Measurements from ENCODE around the gene DDX54. TPM values are rescaled to one million over a fixed set of nuclear protein-coding genes. Genes with fewer than 3 reads are reported as not detected.

DDX54 gene
- total RNA-seq, 2 donors from 2014 or later = 68.1 to 69.0 TPM

DNA sequence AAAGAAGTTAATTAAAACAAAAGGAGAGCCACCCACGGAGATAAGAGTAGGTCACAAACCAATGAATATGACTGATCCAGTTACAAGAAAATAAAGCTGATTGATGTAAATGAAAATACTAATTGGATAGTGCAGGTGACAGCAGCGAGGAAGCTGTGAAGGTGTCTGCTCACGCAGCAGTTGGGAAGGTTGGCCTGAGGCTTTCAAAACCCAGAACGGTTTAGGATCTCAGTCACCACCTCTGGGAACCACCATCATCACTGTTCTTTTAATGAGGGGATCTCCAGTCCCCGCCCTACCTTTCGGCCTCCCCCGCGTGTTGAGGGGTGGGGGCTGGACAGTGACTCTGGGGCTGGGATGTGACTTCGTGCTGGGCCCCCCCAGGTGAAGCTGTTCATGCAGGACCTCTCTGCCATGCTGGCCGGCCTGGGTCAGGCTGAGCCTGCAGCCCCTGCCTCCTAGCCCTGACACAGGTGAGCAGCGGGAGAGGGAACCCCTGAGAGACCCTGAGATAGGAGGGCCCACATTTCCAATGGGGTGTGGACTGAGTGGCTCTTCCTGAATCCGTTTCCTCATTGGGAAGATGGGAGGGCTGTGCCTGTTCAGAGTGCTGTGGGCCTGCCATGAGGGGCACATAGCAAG, 27.9 kb downstream of the DDX54 start:
- H3K27me3 ChIP-seq (ENCODE audit: control insufficient read depth, insufficient read depth, low read length, poor library complexity, severe bottlenecking) = peaks cover 38% of the 10 kb centered on the region
- WGBS, 2 experiments (ENCODE audit: insufficient coverage in 1 of 2, insufficient read length in 1 of 2) = 95 to 96% methylated on average over 6 to 12 of the region's 12 CpGs
- H3K4me3 Mint-ChIP-seq = no peak overlapping the region
- DNase-seq = no peak
- H3K4me3 ChIP-seq (ENCODE audit: low read length) = no peak overlapping the region
- H3K4me1 ChIP-seq (ENCODE audit: control insufficient read depth, insufficient read depth, low read length) = no peaks in the 10 kb centered on the region
- peaks cover 31% of the 10 kb centered on the region for H3K36me3 ChIP-seq (ENCODE audit: control insufficient read depth, insufficient read depth, low read length)
- no peaks in the 10 kb centered on the region for H3K9me3 ChIP-seq (ENCODE audit: control insufficient read depth, low read length)
- H3K27me3 Mint-ChIP-seq (ENCODE audit: insufficient read depth) = peaks cover 41% of the 10 kb centered on the region
- no peak overlapping the region for H3K9ac ChIP-seq (ENCODE audit: extremely low read depth, low read length, poor library complexity, severe bottlenecking)
- no peak overlapping the region for H3K27ac ChIP-seq (ENCODE audit: low read depth, low read length)
- no peak overlapping the region for H3K27ac Mint-ChIP-seq
- no peaks in the 10 kb centered on the region for H3K9me3 Mint-ChIP-seq
- peaks cover 29% of the 10 kb centered on the region for H3K36me3 Mint-ChIP-seq (ENCODE audit: low read depth)
- peaks cover 7% of the 10 kb centered on the region for H3K4me1 Mint-ChIP-seq
- TF ChIP-seq, protein P1, sequence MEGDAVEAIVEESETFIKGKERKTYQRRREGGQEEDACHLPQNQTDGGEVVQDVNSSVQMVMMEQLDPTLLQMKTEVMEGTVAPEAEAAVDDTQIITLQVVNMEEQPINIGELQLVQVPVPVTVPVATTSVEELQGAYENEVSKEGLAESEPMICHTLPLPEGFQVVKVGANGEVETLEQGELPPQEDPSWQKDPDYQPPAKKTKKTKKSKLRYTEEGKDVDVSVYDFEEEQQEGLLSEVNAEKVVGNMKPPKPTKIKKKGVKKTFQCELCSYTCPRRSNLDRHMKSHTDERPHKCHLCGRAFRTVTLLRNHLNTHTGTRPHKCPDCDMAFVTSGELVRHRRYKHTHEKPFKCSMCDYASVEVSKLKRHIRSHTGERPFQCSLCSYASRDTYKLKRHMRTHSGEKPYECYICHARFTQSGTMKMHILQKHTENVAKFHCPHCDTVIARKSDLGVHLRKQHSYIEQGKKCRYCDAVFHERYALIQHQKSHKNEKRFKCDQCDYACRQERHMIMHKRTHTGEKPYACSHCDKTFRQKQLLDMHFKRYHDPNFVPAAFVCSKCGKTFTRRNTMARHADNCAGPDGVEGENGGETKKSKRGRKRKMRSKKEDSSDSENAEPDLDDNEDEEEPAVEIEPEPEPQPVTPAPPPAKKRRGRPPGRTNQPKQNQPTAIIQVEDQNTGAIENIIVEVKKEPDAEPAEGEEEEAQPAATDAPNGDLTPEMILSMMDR (conservative IDR thresholded peaks at IDR 0.05) = no peak

DNA sequence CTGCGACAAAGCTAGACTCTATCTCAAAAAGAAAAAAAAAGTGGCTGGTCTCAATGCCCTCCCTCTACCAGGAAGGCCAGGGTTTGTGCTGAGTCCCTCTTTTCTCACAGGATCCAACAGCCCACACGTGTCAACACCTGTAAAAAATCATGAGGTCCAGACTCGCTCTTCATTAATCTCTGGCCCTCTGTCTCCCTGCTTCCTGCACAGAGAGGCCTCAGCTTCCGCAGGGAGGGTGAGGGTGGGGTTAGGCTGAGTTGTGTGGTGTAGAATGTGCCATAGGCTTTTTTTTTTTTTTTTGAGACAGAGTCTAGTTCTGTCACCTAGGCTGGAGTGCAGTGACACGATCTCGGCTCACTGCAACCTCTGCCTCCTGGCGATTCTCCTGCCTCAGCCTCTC, 29.6 kb downstream of the DDX54 start:
- no peaks in the 10 kb centered on the region for H3K9me3 Mint-ChIP-seq
- peaks cover 53% of the 10 kb centered on the region for H3K27me3 ChIP-seq (ENCODE audit: control insufficient read depth, insufficient read depth, low read length, poor library complexity, severe bottlenecking)
- TF ChIP-seq, protein P1 (conservative IDR thresholded peaks at IDR 0.05) = no peak
- peaks cover 52% of the 10 kb centered on the region for H3K27me3 Mint-ChIP-seq (ENCODE audit: insufficient read depth)
- H3K4me3 Mint-ChIP-seq = no peak overlapping the region
- no peaks in the 10 kb centered on the region for H3K4me1 Mint-ChIP-seq
- H3K27ac Mint-ChIP-seq = no peak overlapping the region
- H3K36me3 ChIP-seq (ENCODE audit: control insufficient read depth, insufficient read depth, low read length) = peaks cover 24% of the 10 kb centered on the region
- no peak overlapping the region for H3K27ac ChIP-seq (ENCODE audit: low read depth, low read length)
- no peak for DNase-seq
- no peaks in the 10 kb centered on the region for H3K4me1 ChIP-seq (ENCODE audit: control insufficient read depth, insufficient read depth, low read length)
- peaks cover 22% of the 10 kb centered on the region for H3K36me3 Mint-ChIP-seq (ENCODE audit: low read depth)
- 92 to 94% methylated on average over 2 to 7 of the region's 7 CpGs for WGBS, 2 experiments (ENCODE audit: insufficient coverage in 1 of 2, insufficient read length in 1 of 2)
- no peak overlapping the region for H3K9ac ChIP-seq (ENCODE audit: extremely low read depth, low read length, poor library complexity, severe bottlenecking)
- no peaks in the 10 kb centered on the region for H3K9me3 ChIP-seq (ENCODE audit: control insufficient read depth, low read length)
- no peak overlapping the region for H3K4me3 ChIP-seq (ENCODE audit: low read length)

DNA sequence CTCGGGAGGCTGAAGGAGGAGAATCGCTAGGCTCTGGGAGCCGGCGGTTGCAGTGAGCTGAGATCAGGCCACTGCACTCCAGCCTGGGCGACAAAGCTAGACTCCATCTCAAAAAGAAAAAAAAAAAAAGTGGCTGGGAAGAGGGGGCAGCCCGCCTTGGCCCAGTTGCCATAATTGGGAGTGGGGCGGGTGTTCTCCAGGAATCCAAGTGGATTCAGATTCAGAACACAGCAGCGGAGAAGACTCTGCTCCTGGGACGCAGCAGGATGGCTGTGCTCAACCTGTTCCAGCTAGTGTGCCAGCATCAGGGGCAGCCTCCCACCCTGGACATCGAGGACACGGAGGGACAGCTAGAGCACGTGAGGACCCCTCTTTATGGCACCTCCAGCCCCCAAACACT, 30.2 kb downstream of the DDX54 start:
- Mint-ChIP-seq H3K4me3 (no peak overlapping the region), H3K27me3 (ENCODE audit: insufficient read depth) (peaks cover 57% of the 10 kb centered on the region)
- no peak overlapping the region for H3K9ac ChIP-seq (ENCODE audit: extremely low read depth, low read length, poor library complexity, severe bottlenecking)

More for the DNA sequence above, 30.2 kb downstream of the DDX54 start:
- TF ChIP-seq, protein P1 (conservative IDR thresholded peaks at IDR 0.05) = no peak
- no peaks in the 10 kb centered on the region for H3K4me1 Mint-ChIP-seq
- DNase-seq = peak; percentile 51
- Histone ChIP-seq H3K4me1 (ENCODE audit: control insufficient read depth, insufficient read depth, low read length) (no peaks in the 10 kb centered on the region), H3K4me3 (ENCODE audit: low read length) (no peak overlapping the region), H3K27me3 (ENCODE audit: control insufficient read depth, insufficient read depth, low read length, poor library complexity, severe bottlenecking) (peaks cover 59% of the 10 kb centered on the region), H3K9me3 (ENCODE audit: control insufficient read depth, low read length) (no peaks in the 10 kb centered on the region), H3K27ac (ENCODE audit: low read depth, low read length) (no peak overlapping the region), H3K36me3 (ENCODE audit: control insufficient read depth, insufficient read depth, low read length) (peaks cover 18% of the 10 kb centered on the region)
- H3K9me3 Mint-ChIP-seq = no peaks in the 10 kb centered on the region
- WGBS, 2 experiments (ENCODE audit: insufficient coverage in 1 of 2, insufficient read length in 1 of 2) = 86 to 93% methylated on average over 3 to 12 of the region's 12 CpGs
- H3K36me3 Mint-ChIP-seq (ENCODE audit: low read depth) = peaks cover 18% of the 10 kb centered on the region
- H3K27ac Mint-ChIP-seq = no peak overlapping the region

Measured in endodermal cell (in vitro differentiated cells).